Naive thymus-derived CD4-positive, alpha-beta T cell (primary cell): ENCODE measurements around the gene STX16. TPM values are rescaled to one million over a fixed set of nuclear protein-coding genes. Genes with fewer than 3 reads are reported as not detected.

Experiments
- ATAC-seq: fragments of 150-1000 bp; cut with Tn5 transposase; 2 replicates; pipeline ENCODE4 v1.10.0; 2021; ENCODE audit warnings: mild to moderate bottlenecking, moderate library complexity
- CTCF ChIA-PET: fragments of 350-600 bp; sonication (Branson Sonifier 250); formaldehyde crosslinking; loops from one replicate; lab custom pipeline; 2021; ENCODE audit warnings: antibody characterized with exemption; lab: Charles Lee
- POLR2A ChIA-PET: fragments of 350-600 bp; sonication (Branson Sonifier 250); formaldehyde crosslinking; loops from one replicate; lab custom pipeline; 2021; ENCODE audit warnings: antibody characterized with exemption, inconsistent platforms; lab: Charles Lee
- DNase-seq, 9 donors: peaks; one replicate each; pipeline versions ENCODE4 v3.0.0 to v3.0.0-alpha.2; 2020 to 2022; ENCODE audit warnings: mixed read lengths in 1 of 9
- H3K27ac ChIP-seq: one replicate; pipeline ENCODE4 v1.7.0; 2013; ENCODE audit warnings: mild to moderate bottlenecking, low read depth, low read length, moderate library complexity
- H3K27me3 ChIP-seq, 2 donors: one replicate each; pipeline ENCODE4 v1.7.0; 2013; ENCODE audit warnings: low read length in 2 of 2, mild to moderate bottlenecking in 2 of 2, moderate library complexity in 2 of 2; ENCODE audit not compliant: control insufficient read depth in 2 of 2, insufficient read depth in 2 of 2
- H3K36me3 ChIP-seq, 3 experiments: 1 replicate in 2 of 3; 2 replicates in 1 of 3; pipeline ENCODE4 v1.7.0; 2013; ENCODE audit warnings: low read length in 3 of 3, mild to moderate bottlenecking in 3 of 3, moderate library complexity in 1 of 3; ENCODE audit not compliant: insufficient read depth in 3 of 3, control insufficient read depth in 2 of 3
- H3K4me1 ChIP-seq, 2 donors: one replicate each; pipeline ENCODE4 v1.7.0; 2013; ENCODE audit warnings: low read length in 2 of 2, mild to moderate bottlenecking in 2 of 2, moderate library complexity in 1 of 2; ENCODE audit not compliant: control insufficient read depth in 2 of 2, insufficient read depth in 2 of 2
- H3K4me3 ChIP-seq: 2 replicates; pipeline ENCODE4 v1.7.0; 2013; ENCODE audit warnings: mild to moderate bottlenecking, low read length
- H3K9me3 ChIP-seq, 3 experiments: 1 replicate in 2 of 3; 2 replicates in 1 of 3; pipeline ENCODE4 v1.7.0; 2013; ENCODE audit warnings: low read length in 3 of 3; ENCODE audit not compliant: control insufficient read depth in 2 of 3
- H3K27ac Mint-ChIP-seq, 9 donors: one replicate each; pipeline ENCODE4 v1.8.0; 2020 to 2022; ENCODE audit warnings: mixed read lengths in 9 of 9, mild to moderate bottlenecking in 8 of 9, moderate library complexity in 5 of 9, inconsistent platforms in 2 of 9
- H3K27me3 Mint-ChIP-seq, 5 donors: one replicate each; pipeline ENCODE4 v1.8.0; 2021 to 2022; ENCODE audit warnings: mixed read lengths in 5 of 5, mild to moderate bottlenecking in 1 of 5
- H3K36me3 Mint-ChIP-seq, 5 donors: one replicate each; pipeline ENCODE4 v1.8.0; 2020 to 2022; ENCODE audit warnings: mixed read lengths in 5 of 5, mild to moderate bottlenecking in 3 of 5, inconsistent platforms in 1 of 5
- H3K4me1 Mint-ChIP-seq, 7 donors: one replicate each; pipeline ENCODE4 v1.8.0; 2020 to 2022; ENCODE audit warnings: mixed read lengths in 7 of 7, mild to moderate bottlenecking in 3 of 7, inconsistent platforms in 1 of 7
- H3K4me3 Mint-ChIP-seq, 10 donors: one replicate each; pipeline ENCODE4 v1.8.0; 2020 to 2022; ENCODE audit warnings: mild to moderate bottlenecking in 10 of 10, mixed read lengths in 10 of 10, moderate library complexity in 6 of 10, inconsistent platforms in 2 of 10
- H3K9me3 Mint-ChIP-seq, 11 donors: one replicate each; pipeline ENCODE4 v1.8.0; 2020 to 2022; ENCODE audit warnings: mixed read lengths in 11 of 11, mild to moderate bottlenecking in 4 of 11, inconsistent platforms in 1 of 11, moderate library complexity in 1 of 11
- intact Hi-C, 2 donors: fragments of 100-400 bp; cut with micrococcal nuclease; formaldehyde crosslinking; loops; one replicate each; pipeline ENCODE4 v1.15.1; 2023
- polyA plus RNA-seq, 2 donors: library from polyadenylated mRNA; unstranded; fragments of 300-500 nt; fragmentation: Illumina TruSeq; gene quantifications; one replicate each; pipeline ENCODE4 v1.2.3, GENCODE V29; 2021
- total RNA-seq, 6 experiments: library from RNA in 5 of 6; stranded (reverse) in 5 of 6; gene quantifications; 1 replicate in 5 of 6; 2 replicates in 1 of 6; pipeline ENCODE4 v1.2.3 and lab custom pipeline; 2021 to 2026

STX16 gene
- total and polyA plus RNA-seq, 7 experiments from 2014 or later: 32.0 to 225 (median 185) TPM

GRCh38 chr20:58608096-58608840 lies 42.8 kb upstream of the STX16 start:
- Mint-ChIP-seq H3K36me3 (no peaks in the 10 kb centered on the region), H3K9me3 (peaks cover 0 to 1% (median 0%) of the 10 kb centered on the region in 11 donors), H3K27ac (no peak overlapping the region), H3K4me3 (no peak overlapping the region), H3K4me1 (peaks cover 0 to 2% (median 0%) of the 10 kb centered on the region in 7 donors), H3K27me3 (no peaks in the 10 kb centered on the region)
- no peaks in the 10 kb centered on the region for H3K36me3 ChIP-seq
- POLR2A ChIA-PET: no interaction called here
- no peak overlapping the region for H3K27ac ChIP-seq
- no peaks in the 10 kb centered on the region for H3K27me3 ChIP-seq
- no peaks in the 10 kb centered on the region for H3K9me3 ChIP-seq
- intact Hi-C loops: no loop called here
- H3K4me3 ChIP-seq: no peak overlapping the region
- CTCF ChIA-PET: no interaction called here
- H3K4me1 ChIP-seq: no peaks in the 10 kb centered on the region
- no peak for ATAC-seq
- no peak for DNase-seq

GRCh38 chr20:58609026-58609425 lies 42.1 kb upstream of the STX16 start:
- Histone ChIP-seq H3K27ac (no peak overlapping the region), H3K4me3 (no peak overlapping the region), H3K27me3 (no peaks in the 10 kb centered on the region), H3K4me1 (no peaks in the 10 kb centered on the region), H3K36me3 (no peaks in the 10 kb centered on the region), H3K9me3 (no peaks in the 10 kb centered on the region)
- peaks cover 0 to 2% (median 0%) of the 10 kb centered on the region in 7 donors for H3K4me1 Mint-ChIP-seq
- ChIA-PET CTCF (no interaction called here), POLR2A (no interaction called here)
- intact Hi-C loops: no loop called here
- H3K36me3 Mint-ChIP-seq: no peaks in the 10 kb centered on the region
- H3K4me3 Mint-ChIP-seq: no peak overlapping the region
- no peaks in the 10 kb centered on the region for H3K27me3 Mint-ChIP-seq
- no peak overlapping the region for H3K27ac Mint-ChIP-seq
- peaks cover 0 to 1% (median 0%) of the 10 kb centered on the region in 11 donors for H3K9me3 Mint-ChIP-seq
- ATAC-seq (no peak), DNase-seq (no peak)

GRCh38 chr20:58610071-58610800 lies 40.8 kb upstream of the STX16 start:
- H3K27me3 Mint-ChIP-seq: no peaks in the 10 kb centered on the region
- H3K4me3 Mint-ChIP-seq: no peak overlapping the region
- ChIA-PET POLR2A (no interaction called here), CTCF (no interaction called here)
- H3K4me1 ChIP-seq: no peaks in the 10 kb centered on the region
- H3K36me3 Mint-ChIP-seq: no peaks in the 10 kb centered on the region
- intact Hi-C loops: no loop called here
- no peak overlapping the region for H3K4me3 ChIP-seq
- ATAC-seq (no peak), DNase-seq (no peak)
- H3K27ac Mint-ChIP-seq: no peak overlapping the region
- H3K9me3 Mint-ChIP-seq: peaks cover 0 to 1% (median 0%) of the 10 kb centered on the region in 11 donors
- H3K4me1 Mint-ChIP-seq: peaks cover 0 to 2% (median 0%) of the 10 kb centered on the region in 7 donors
- H3K9me3 ChIP-seq: no peaks in the 10 kb centered on the region
- H3K27ac ChIP-seq: no peak overlapping the region
- no peaks in the 10 kb centered on the region for H3K27me3 ChIP-seq
- no peaks in the 10 kb centered on the region for H3K36me3 ChIP-seq

GRCh38 chr20:58610811-58611210 lies 40.3 kb upstream of the STX16 start:
- Mint-ChIP-seq H3K4me1 (peaks cover 0 to 2% (median 0%) of the 10 kb centered on the region in 7 donors), H3K4me3 (no peak overlapping the region), H3K36me3 (no peaks in the 10 kb centered on the region), H3K9me3 (peaks cover 0 to 1% (median 0%) of the 10 kb centered on the region in 11 donors), H3K27me3 (no peaks in the 10 kb centered on the region), H3K27ac (no peak overlapping the region)
- POLR2A ChIA-PET: no interaction called here
- H3K4me3 ChIP-seq: no peak overlapping the region
- DNase-seq (no peak), ATAC-seq (no peak)
- H3K9me3 ChIP-seq: no peaks in the 10 kb centered on the region
- CTCF ChIA-PET: no interaction called here
- no peaks in the 10 kb centered on the region for H3K27me3 ChIP-seq
- H3K27ac ChIP-seq: no peak overlapping the region
- H3K4me1 ChIP-seq: no peaks in the 10 kb centered on the region
- H3K36me3 ChIP-seq: no peaks in the 10 kb centered on the region
- intact Hi-C loops: no loop called here

- H3K27ac Mint-ChIP-seq: no peak overlapping the region
- no peak overlapping the region for H3K4me3 ChIP-seq
- CTCF ChIA-PET: no interaction called here
These were observed 39.6 kb upstream of the STX16 start for GRCh38 chr20:58611236-58612030.

GRCh38 chr20:58612121-58612691 lies 38.9 kb upstream of the STX16 start:
- H3K9me3 ChIP-seq: no peaks in the 10 kb centered on the region
- H3K4me1 ChIP-seq: no peaks in the 10 kb centered on the region
- DNase-seq (no peak), ATAC-seq (no peak)
- no peaks in the 10 kb centered on the region for H3K27me3 Mint-ChIP-seq
- no peak overlapping the region for H3K27ac Mint-ChIP-seq
- no peak overlapping the region for H3K4me3 ChIP-seq
- ChIA-PET CTCF (no interaction called here), POLR2A (no interaction called here)
- H3K9me3 Mint-ChIP-seq: peaks cover 0 to 1% (median 0%) of the 10 kb centered on the region in 11 donors
- H3K27me3 ChIP-seq: no peaks in the 10 kb centered on the region
- H3K27ac ChIP-seq: no peak overlapping the region
- H3K4me1 Mint-ChIP-seq: peaks cover 0 to 2% (median 0%) of the 10 kb centered on the region in 7 donors
- H3K36me3 Mint-ChIP-seq: no peaks in the 10 kb centered on the region
- no peak overlapping the region for H3K4me3 Mint-ChIP-seq
- intact Hi-C loops: no loop called here
- H3K36me3 ChIP-seq: no peaks in the 10 kb centered on the region

More at GRCh38 chr20:58611236-58612030, 39.6 kb upstream of the STX16 start:
- POLR2A ChIA-PET: no interaction called here
- Histone ChIP-seq H3K9me3 (no peaks in the 10 kb centered on the region), H3K36me3 (no peaks in the 10 kb centered on the region), H3K27ac (no peak overlapping the region), H3K4me1 (no peaks in the 10 kb centered on the region), H3K27me3 (no peaks in the 10 kb centered on the region)
- ATAC-seq: no peak
- H3K4me1 Mint-ChIP-seq: peaks cover 0 to 2% (median 0%) of the 10 kb centered on the region in 7 donors
- no peak for DNase-seq
- intact Hi-C loops: no loop called here
- no peaks in the 10 kb centered on the region for H3K36me3 Mint-ChIP-seq
- no peaks in the 10 kb centered on the region for H3K27me3 Mint-ChIP-seq
- H3K4me3 Mint-ChIP-seq: no peak overlapping the region
- H3K9me3 Mint-ChIP-seq: peaks cover 0 to 1% (median 0%) of the 10 kb centered on the region in 11 donors
